ENCODE measurements around the gene PAX8.

DNA sequence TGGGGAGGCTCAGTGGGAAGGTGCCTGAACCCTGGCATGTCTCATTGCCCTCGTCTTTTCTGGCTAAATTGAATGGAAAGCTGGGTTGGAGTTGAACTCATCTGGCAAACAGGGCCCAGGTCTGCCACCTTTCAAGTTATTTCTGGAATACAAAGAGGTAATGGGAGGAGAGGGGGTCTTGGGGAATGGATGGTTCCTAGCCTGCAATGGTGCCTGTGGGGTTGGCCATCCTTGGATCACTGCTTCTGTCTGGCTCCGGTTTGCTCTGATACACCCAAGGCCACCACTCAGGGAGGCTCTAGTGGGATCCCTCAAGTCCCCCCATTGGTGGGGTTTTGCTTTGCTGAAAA, 59.7 kb downstream of the PAX8 start:
- TF ChIP-seq POLR2A (IDR thresholded peaks at IDR 0.05): no peak
- TF ChIP-seq, protein P1, sequence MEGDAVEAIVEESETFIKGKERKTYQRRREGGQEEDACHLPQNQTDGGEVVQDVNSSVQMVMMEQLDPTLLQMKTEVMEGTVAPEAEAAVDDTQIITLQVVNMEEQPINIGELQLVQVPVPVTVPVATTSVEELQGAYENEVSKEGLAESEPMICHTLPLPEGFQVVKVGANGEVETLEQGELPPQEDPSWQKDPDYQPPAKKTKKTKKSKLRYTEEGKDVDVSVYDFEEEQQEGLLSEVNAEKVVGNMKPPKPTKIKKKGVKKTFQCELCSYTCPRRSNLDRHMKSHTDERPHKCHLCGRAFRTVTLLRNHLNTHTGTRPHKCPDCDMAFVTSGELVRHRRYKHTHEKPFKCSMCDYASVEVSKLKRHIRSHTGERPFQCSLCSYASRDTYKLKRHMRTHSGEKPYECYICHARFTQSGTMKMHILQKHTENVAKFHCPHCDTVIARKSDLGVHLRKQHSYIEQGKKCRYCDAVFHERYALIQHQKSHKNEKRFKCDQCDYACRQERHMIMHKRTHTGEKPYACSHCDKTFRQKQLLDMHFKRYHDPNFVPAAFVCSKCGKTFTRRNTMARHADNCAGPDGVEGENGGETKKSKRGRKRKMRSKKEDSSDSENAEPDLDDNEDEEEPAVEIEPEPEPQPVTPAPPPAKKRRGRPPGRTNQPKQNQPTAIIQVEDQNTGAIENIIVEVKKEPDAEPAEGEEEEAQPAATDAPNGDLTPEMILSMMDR (IDR thresholded peaks at IDR 0.05 in 8 of 11, conservative IDR thresholded peaks at IDR 0.05 in 3 of 11): no peak
- TF ChIP-seq POLR2AphosphoS5 (IDR thresholded peaks at IDR 0.05): no peak
